ENCODE results near the gene SERPINA4.

SERPINA4 gene

GRCh38 chr14:94542811-94543440 is 18.3 kb upstream of the SERPINA4 start:
- no peak for DNase-seq (ENCODE audit: low read depth)

- DNase-seq (ENCODE audit: low read depth): no peak
These were observed 17.7 kb upstream of the SERPINA4 start for GRCh38 chr14:94543449-94544124.

GRCh38 chr14:94544726-94545125 is 16.5 kb upstream of the SERPINA4 start:
- no peak for DNase-seq (ENCODE audit: low read depth)

GRCh38 chr14:94545131-94545841 is 16.0 kb upstream of the SERPINA4 start:
- no peak for DNase-seq (ENCODE audit: low read depth)

GRCh38 chr14:94547151-94547680 is 14.0 kb upstream of the SERPINA4 start:
- no peak for DNase-seq (ENCODE audit: low read depth)

GRCh38 chr14:94547726-94548125 is 13.5 kb upstream of the SERPINA4 start:
- DNase-seq (ENCODE audit: low read depth): no peak

GRCh38 chr14:94548131-94548998 is 12.9 kb upstream of the SERPINA4 start:
- no peak for DNase-seq (ENCODE audit: low read depth)

GRCh38 chr14:94548999-94549985 is 11.9 kb upstream of the SERPINA4 start:
- peak; percentile 28 for DNase-seq (ENCODE audit: low read depth)

- DNase-seq (ENCODE audit: low read depth): no peak
These were observed 11.2 kb upstream of the SERPINA4 start for GRCh38 chr14:94550041-94550440.

- no peak for DNase-seq (ENCODE audit: low read depth)
These were observed 5.3 kb upstream of the SERPINA4 start for GRCh38 chr14:94555991-94556390.

GRCh38 chr14:94557327-94557726 is 3.9 kb upstream of the SERPINA4 start:
- no peak for DNase-seq (ENCODE audit: low read depth)

GRCh38 chr14:94558842-94559241 is 2.4 kb upstream of the SERPINA4 start:
- no peak for DNase-seq (ENCODE audit: low read depth)

GRCh38 chr14:94559638-94560290 is 1.5 kb upstream of the SERPINA4 start:
- peak; percentile 27 for DNase-seq (ENCODE audit: low read depth)

GRCh38 chr14:94560291-94560665 is 964 bp upstream of the SERPINA4 start:
- DNase-seq (ENCODE audit: low read depth): no peak

GRCh38 chr14:94561656-94562010 is 391 bp downstream of the SERPINA4 start:
- DNase-seq (ENCODE audit: low read depth): no peak

- DNase-seq (ENCODE audit: low read depth): no peak
These were observed 780 bp downstream of the SERPINA4 start for GRCh38 chr14:94562022-94562421.

GRCh38 chr14:94562941-94563883 is 2.0 kb downstream of the SERPINA4 start:
- DNase-seq (ENCODE audit: low read depth): no peak

- no peak for DNase-seq (ENCODE audit: low read depth)
These were observed 3.1 kb downstream of the SERPINA4 start for GRCh38 chr14:94564381-94564780.

GRCh38 chr14:94568186-94568585 is 6.9 kb downstream of the SERPINA4 start:
- DNase-seq (ENCODE audit: low read depth): no peak
